HG03442 (cell line): ENCODE results near the gene CAPN11.
"Not testable (repeated sequence)": the region's sequence is repeated elsewhere in the genome, so short reads cannot be mapped to it uniquely, and the experiment has no call there.

Source experiments
- ATAC-seq: cut with Tn5 transposase; IDR thresholded peaks from one replicate; pipeline ENCODE4 v1.9.1; 2021; ENCODE audit warnings: mild to moderate bottlenecking, moderate library complexity; ENCODE audit not compliant: unreplicated experiment

Gene CAPN11

GRCh38 chr6:44179072-44179536 is 20.5 kb downstream of the CAPN11 start:
- ATAC-seq, result no peak

- no peak for ATAC-seq
These were observed 21.0 kb downstream of the CAPN11 start for GRCh38 chr6:44179648-44180047.

DNA sequence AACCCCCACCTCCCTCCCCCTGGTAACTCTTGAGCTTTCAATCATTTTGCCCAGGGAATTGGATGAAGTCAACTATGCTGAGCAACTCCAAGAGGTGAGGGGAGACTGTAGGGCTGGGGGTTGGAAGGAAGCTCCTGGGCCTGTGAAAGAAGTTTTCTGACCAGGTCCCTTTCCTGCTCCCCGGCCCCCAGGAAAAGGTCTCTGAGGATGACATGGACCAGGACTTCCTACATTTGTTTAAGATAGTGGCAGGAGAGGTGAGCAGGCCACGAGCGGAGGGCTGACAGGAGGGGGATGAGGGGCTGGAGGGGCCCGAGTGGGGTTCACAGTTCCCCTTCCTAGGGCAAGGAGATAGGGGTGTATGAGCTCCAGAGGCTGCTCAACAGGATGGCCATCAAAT is 21.8 kb downstream of the CAPN11 start:
- ATAC-seq, result no peak

GRCh38 chr6:44180886-44181285 is 22.3 kb downstream of the CAPN11 start:
- no peak for ATAC-seq

DNA sequence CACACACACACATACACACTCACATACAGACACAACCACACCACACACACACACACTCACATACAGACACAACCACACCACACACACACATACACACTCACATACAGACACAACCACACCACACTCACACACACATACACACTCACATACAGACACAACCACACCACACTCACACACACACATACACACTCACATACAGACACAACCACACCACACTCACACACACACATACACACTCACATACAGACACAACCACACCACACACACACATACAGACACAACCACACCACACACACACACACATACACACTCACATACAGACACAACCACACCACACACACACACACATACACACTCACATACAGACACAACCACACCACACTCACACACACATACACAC is 23.2 kb downstream of the CAPN11 start:
- not testable (repeated sequence) for ATAC-seq

GRCh38 chr6:44182911-44183390 is 24.3 kb downstream of the CAPN11 start:
- ATAC-seq, result no peak

GRCh38 chr6:44183783-44184182 is 25.2 kb downstream of the CAPN11 start:
- no peak for ATAC-seq

- not testable (repeated sequence) for ATAC-seq
These were observed 26.7 kb downstream of the CAPN11 start for GRCh38 chr6:44185356-44185755.

DNA sequence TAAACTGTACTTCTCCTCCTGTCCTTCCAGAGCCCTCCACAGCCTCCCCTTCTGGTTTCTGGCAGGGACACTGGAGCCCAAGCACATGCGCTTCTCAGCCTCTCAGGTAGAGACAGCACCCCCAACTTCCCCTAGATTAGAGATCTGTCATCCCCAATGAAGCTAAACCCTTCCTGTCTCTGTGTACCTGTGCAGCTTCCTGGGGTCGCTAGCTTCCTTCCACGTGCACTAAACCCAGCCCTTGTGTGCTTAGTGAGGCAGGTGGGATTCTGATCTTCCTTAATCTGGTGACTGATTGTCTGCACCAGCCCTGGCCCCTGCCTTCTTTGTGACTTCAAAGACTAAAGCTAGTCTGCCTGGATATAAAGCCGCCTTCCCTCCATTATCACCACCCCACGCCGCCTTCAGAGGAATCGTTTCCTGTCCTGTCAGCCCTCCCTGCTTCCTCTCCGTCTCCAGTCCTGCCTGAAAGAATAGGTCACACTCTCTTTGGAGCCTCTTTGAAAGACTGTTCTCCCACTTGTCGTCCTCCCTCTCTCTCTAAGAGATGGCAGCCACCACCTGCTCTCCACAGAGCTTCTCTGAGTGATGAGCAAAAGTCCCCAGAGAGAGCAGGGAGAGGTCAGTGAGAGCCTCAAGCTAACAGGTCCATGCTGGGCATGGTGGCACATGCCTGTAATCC is 27.5 kb downstream of the CAPN11 start:
- no peak for ATAC-seq

GRCh38 chr6:44186635-44187025 is 28.0 kb downstream of the CAPN11 start:
- no peak for ATAC-seq

DNA sequence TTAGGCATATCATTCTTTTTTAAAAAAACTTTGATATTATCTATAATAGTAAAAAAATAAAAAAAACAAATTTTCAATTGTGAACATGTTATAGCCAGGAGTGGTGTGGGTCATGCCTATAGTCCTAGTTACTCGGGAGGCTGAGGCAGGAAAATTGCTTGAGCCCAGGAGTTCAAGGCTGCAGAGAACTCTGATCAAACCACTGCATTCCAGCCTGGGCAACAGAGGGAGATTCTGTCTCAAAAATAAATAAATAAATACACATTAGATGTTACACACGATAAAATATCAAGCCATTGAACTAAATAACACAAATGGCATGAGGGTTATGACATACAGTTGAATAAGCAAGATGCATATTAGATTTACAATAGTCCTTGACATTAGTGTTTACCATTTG is 30.2 kb downstream of the CAPN11 start:
- ATAC-seq, result no peak

- no peak for ATAC-seq
These were observed 30.6 kb downstream of the CAPN11 start for GRCh38 chr6:44189257-44189656.

- peak; percentile 59 for ATAC-seq
These were observed 32.1 kb downstream of the CAPN11 start for GRCh38 chr6:44190715-44191114.

DNA sequence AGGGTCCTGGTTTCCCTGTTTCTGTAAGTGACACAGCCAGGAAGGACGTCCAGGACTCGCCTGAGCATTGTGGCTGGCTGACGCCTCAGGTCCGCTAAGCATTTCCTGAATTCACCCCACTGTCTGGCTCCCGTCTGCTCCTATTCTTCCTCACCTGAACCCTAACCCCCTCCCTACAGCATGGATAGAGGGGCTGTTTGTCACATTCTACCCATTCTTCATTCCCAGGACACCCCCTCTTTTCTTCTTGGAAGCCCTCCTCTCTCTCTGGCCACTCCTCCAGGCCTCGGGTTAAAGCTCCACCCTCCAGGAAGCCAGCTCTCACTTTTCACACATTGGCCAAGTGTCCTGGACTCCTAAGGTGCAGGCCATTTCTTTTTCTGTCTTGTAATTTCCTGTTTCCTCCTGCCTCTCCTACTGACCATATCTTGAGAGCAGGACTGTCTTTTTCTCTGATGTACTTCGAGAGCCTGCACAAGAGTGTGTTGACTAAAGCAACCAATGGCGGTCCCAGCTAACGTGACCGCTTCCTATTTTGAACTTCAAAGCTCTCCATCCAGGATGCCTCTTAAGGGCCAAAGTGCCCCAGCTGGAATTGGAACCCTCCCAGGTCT is 33.9 kb downstream of the CAPN11 start:
- ATAC-seq, result no peak

DNA sequence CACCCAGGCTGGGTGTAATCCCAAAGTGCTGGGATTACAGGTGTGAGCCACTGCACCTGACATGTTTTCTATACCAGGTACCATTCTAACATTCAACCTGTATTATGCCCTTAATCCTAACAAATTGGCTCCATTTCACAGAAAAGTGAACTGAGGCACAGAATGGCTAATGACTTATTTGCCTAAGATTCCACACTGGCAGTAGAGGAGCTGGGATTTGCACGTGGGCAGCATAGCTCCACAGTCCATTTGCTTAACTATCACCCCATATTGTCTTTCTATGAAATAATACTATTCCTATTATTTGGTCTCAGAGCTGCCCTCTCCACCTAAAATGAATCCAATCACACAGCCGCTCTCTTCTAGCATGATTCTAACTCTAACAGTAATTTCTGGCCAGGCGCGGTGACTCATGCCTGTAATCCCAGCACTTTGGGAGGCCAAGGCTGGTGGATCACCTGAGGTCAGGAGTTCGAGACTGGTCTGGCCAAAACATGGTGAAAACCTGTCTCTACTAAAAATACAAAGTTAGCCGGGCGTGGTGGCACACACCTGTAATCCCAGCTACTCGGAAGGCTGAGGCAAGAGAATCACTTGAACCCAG is 34.8 kb downstream of the CAPN11 start:
- no peak for ATAC-seq

GRCh38 chr6:44194326-44194725 is 35.7 kb downstream of the CAPN11 start:
- ATAC-seq, result no peak

GRCh38 chr6:44196351-44196750 is 37.7 kb downstream of the CAPN11 start:
- ATAC-seq, result not testable (repeated sequence)

DNA sequence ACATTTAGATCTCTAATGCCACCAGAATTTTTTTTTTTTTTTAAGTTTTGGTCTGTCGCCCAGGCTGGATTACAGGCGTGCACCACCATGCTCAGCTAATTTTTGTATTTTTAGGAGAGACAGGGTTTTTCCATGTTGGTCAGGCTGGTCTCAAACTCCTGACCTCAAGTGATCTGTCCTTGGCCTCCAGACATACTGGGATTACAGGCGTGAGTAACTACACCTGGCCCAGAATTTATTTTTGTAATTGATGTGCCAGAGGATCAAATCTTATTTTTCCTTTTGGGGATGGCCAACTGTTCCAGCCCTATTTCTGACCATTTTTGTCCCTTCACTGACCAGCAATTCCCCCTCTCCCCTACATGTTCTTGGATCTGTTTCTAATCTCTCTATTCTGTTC is 40.1 kb downstream of the CAPN11 start:
- no peak for ATAC-seq

DNA sequence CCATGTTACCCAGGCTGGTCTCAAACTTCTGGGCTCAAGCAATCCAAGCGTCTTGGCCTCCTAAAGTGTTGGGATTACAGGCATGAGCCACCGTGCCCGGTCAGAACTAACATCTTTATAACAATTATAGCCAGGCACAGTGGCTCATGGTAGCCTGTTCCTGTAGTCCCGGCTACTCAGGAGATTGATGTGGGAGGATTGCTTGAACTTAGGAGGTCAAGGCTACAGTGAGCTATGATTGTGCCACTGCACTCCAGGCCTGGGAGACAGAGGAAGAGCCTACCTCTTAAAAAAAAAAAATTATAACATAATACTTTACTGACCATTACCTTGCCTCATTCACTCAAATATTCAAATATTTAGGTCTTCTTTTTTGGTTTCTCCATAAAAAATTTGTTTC is 41.3 kb downstream of the CAPN11 start:
- no peak for ATAC-seq

DNA sequence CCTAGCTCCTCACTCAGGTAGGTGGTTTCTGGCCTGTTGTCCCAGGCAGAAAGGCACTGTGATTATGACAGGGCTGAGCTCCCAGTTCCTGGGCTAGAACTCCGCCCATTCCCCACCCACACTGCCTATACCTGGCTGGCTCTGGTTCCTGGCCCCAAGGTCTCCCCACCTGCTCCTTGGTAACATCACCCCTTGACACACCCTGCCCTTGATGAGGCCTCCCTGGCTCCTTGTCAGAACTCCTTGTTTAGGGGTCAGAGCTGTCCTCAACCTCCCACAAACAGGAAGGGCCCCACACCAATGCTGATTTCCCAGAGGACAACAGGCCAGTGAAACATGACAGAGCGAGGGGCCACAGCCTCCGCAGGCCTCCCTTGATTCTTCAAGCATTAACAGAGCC is 42.6 kb downstream of the CAPN11 start:
- ATAC-seq, result no peak

- ATAC-seq, result no peak
These were observed 43.2 kb downstream of the CAPN11 start for GRCh38 chr6:44201638-44202303.
